T1000 (cell line): Measurements from ENCODE around the gene PARP8.

Experiments
- DNase-seq: peaks from one replicate; lab custom pipeline; 2025; ENCODE audit warnings: mixed read lengths; lab: John Stamatoyannopoulos, UW

The PARP8 gene

GRCh38 chr5:50725800-50726474 lies 59.5 kb downstream of the PARP8 start:
- no peak for DNase-seq

DNA sequence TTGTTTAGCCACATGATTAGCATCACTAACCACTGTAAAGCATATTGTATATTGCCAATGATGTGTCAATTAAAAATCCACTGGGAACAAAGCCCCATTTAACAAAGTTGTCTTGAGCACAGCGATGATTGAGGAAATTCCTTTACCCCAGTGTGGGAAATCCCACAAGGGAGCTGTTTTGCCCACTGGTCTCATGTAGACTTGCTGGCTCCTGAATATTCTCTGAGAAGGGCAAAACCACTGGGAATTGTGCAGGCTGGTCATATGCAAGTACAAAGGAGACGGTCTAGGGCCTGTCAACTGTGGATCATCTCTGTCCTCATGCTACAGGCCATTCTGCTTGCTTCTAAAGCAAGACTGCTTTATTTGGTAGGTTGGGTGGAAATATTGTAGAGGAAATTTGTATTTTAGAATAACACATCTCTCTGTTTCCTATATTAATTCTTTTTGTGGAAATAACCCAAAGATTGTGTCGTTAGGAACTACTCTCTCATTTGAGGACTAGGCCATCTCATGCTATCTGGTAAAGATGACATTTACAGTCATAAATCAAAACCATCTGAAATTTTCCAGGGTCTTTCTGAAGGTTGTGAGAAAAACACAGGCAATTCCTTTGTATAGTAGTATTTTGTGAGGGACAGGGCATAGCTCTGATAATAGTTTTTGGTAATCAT lies 60.2 kb downstream of the PARP8 start:
- no peak for DNase-seq

DNA sequence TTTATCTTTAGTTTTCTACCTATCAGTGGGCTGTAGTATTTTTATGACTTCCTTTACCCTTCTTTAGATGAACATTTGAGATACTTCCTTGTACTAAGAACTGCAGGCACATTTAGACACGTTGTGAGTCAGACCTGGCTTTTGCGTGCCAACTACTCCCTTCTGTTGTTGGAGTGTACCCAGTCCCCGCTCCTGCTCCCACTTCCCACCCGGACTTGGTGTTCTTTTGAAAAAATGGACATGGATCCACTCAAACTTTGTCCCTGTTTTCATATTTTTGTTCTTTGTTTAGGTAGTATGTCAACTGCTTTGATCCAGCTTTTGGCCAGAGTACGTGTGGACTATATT lies 60.7 kb downstream of the PARP8 start:
- DNase-seq, result no peak

- no peak for DNase-seq
Observed at GRCh38 chr5:50727845-50728244, 61.4 kb downstream of the PARP8 start.

- no peak for DNase-seq
Observed at GRCh38 chr5:50730336-50730735, 63.9 kb downstream of the PARP8 start.

DNA sequence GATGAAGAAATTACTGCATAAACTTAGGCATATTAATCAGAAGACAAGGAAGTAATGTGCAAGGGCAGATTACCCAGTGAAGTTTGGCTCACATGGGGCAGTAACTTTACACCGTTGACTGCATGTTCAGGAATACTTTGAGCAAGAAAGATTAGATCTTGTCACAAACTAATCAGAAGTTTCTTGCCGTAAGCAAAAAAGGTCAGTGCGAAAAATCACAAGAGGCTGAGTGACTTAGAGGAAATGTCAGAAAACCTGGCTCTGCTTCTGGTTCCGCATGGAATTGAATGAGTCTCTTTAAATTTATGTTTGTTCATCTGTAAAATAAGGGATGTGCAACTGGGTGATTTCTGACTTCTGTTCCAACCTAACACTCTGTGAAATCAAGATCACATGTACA lies 64.4 kb downstream of the PARP8 start:
- DNase-seq, result no peak

- no peak for DNase-seq
Observed at GRCh38 chr5:50733741-50734140, 67.3 kb downstream of the PARP8 start.

GRCh38 chr5:50738864-50739263 lies 72.4 kb downstream of the PARP8 start:
- no peak for DNase-seq

- no peak for DNase-seq
Observed at GRCh38 chr5:50740832-50741231, 74.4 kb downstream of the PARP8 start.

GRCh38 chr5:50744776-50745175 lies 78.3 kb downstream of the PARP8 start:
- DNase-seq, result no peak

- DNase-seq, result no peak
Observed at GRCh38 chr5:50745221-50745910, 78.9 kb downstream of the PARP8 start.

DNA sequence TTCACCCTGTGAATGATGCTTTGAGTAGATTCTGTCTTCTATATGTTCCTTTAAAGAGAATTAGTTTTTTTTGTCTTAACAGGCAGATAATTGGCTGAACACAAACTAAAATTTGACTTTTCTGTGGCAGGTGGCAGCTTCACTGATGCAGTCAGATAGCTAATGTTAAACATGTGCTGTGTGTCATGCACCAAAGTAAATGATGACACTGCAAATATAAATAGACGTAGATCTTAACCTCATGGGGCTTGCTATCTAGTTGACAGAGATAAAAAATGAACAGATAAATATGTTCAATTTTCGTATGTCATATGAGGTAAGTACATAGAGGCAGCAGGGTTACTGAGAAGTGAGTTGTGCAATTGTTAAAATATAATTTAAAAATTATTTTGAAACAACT lies 82.7 kb downstream of the PARP8 start:
- no peak for DNase-seq

DNA sequence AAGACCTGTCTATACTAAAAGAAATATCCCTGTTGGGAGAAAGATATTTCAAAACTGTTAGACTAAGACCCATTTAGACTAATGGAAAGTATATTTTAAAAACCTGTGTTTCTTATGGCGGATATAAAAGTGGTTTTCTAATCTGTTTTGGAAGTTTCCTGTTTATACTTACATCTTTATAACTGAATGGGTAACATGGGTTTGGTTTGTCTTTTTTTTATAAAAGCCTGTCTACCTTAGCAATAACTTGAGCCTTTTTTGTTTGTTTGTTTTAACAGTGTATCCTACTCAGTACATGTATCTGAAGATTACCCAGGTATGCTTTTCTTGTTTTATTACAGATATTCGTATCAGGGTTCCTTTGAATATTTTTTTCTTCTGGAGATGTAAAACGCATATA lies 83.4 kb downstream of the PARP8 start:
- DNase-seq, result no peak

DNA sequence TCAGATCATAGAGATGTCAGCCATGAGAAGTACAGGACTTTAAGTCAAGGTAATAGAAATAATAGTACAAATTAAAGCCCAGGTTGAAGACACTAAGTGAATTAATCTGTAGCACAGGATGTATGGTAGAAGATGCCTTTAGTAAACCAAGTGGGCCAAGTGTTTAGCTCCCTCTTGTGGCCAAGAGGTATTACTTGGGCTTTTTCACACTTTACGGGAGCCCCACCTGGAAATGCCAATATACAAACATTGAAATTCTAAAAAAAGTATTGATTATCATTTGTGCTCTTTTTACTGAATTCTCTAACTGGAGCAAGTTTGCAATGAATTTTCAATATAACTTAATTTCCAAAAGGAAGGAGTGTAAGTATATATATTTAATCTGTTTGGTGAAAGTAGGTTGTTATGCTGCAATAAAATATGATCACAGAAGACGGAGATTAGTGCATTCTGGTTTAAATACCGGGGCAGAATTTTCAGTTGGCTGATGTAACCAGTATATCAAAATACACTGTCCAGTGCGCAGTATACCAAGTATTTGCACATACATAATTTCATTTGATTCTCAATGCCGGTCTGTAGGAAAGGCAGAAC lies 84.7 kb downstream of the PARP8 start:
- no peak for DNase-seq

DNA sequence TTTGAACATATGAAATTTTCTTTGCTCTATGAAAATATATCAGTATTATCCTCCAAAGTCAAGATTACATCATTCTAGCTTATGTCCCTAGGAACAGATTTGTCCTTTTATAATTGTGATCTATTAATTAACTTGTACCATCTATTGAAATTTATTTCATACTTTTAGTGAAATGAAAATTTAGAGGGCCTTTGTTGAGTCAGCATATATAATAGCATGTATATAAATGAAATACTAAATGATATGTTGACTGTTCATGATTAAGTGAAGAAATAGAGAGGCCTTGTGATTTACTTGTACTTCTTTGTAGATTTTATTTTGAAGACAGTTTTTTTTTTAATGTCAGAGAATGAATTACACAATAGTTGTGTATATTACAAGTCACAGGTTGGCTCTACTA lies 86.4 kb downstream of the PARP8 start:
- DNase-seq, result no peak

DNA sequence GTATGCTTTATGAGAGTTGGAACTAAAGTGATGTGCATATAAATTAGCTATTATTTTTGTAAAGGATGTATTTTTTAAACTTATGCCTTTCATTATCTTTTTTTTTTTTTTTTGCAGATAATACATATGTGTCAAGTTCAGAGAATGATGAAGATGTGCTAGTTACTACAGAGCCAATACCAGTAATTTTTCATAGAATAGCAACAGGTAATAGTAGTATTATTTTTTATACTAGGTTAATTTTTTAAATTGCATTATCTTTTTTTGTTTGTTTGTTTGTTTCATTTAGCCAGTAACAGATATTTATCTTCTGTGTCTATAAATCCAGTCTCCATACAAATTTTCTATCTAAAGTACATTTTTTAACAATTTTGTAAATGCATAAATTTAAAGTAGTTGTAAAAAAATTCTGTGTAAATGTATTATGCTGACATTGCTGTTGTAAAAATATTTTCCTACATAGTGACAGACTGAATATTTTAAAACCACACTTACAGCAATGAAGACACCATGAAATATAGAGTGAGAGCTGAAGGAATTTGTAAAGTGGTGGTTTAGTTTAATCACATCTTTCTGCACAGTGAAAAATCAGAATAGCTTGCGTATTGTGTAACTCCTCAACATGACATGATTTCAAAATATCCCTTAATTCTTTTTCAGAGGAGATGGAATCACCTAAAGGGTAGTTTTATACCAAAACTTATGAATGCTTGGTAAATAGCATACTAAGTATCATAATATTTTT lies 93.3 kb downstream of the PARP8 start:
- DNase-seq, result no peak

GRCh38 chr5:50763351-50763750 lies 96.9 kb downstream of the PARP8 start:
- no peak for DNase-seq

- no peak for DNase-seq
Observed at GRCh38 chr5:50763846-50764245, 97.4 kb downstream of the PARP8 start.

DNA sequence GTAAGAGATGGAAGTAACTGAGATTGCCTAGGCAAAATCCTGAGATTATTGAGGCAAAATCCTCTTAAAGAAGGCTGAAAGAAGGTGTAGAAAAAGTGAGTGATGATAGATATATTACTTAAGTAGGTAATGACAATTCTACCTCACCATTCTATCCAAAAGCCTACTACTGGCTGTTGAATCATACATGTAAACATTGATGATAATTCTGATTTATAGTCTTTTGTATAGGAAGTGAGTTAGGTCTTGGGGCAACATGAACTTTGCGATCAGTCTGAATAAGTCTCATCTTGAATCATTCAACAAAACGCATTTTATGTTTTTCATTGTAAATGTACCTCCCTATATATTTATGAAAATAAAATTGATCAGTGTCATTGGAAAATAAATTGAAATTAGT lies 99.6 kb downstream of the PARP8 start:
- DNase-seq, result no peak

- DNase-seq, result no peak
Observed at GRCh38 chr5:50766462-50766861, 100.0 kb downstream of the PARP8 start.

DNA sequence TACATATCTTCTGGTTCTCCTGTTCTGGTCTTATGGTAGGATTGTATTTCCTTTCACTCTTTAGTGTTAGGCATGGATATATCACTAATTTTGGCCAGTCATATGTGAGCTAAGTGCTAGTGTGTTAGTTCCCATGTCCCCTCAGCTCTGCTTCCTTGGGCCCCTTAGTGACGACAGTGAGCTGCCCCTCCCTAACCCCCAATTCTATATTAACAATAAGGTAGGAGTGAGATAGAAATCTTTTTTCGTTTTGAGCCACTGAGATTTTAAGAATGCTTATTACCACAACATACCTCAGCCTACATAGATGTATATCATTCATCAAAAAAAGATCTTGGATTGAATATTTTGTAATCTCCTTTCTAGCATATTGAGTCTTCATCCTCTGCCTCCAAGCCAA lies 100.5 kb downstream of the PARP8 start:
- no peak for DNase-seq

- DNase-seq, result no peak
Observed at GRCh38 chr5:50767588-50767987, 101.2 kb downstream of the PARP8 start.
